Hippocampal formation (tissue), 2 donors: ENCODE results near the gene ANKRD13A.
A peak's percentile ranks its signal among the peaks of the same experiment; 100 is the strongest.

Experiments used
- DNase-seq, 2 donors: peaks; one replicate each; lab custom pipeline; 2025; lab: John Stamatoyannopoulos, UW

The ANKRD13A gene

GRCh38 chr12:109998904-109999648 is at the start of gene ANKRD13A:
ANKRD13A (plus strand) TSS chr12:109999430; CDS start chr12:109999689, 259 bp downstream.
- peak; percentile 89 to 92 for DNase-seq

- no peak for DNase-seq
Observed at GRCh38 chr12:109950625-109951024, 48.6 kb upstream of the ANKRD13A start.

- DNase-seq = no peak
Observed at GRCh38 chr12:109951136-109951535, 48.1 kb upstream of the ANKRD13A start.

- DNase-seq = no peak
Observed at GRCh38 chr12:109951751-109952150, 47.5 kb upstream of the ANKRD13A start.

GRCh38 chr12:109952160-109952858 is 46.9 kb upstream of the ANKRD13A start:
- peak in 1 of 2 donors; percentile 14 for DNase-seq

- no peak for DNase-seq
Observed at GRCh38 chr12:109952873-109953272, 46.4 kb upstream of the ANKRD13A start.

GRCh38 chr12:109953656-109954055 is 45.6 kb upstream of the ANKRD13A start:
- DNase-seq = no peak

- DNase-seq = no peak
Observed at GRCh38 chr12:109958374-109958773, 40.9 kb upstream of the ANKRD13A start.

GRCh38 chr12:109959411-109960093 is 39.7 kb upstream of the ANKRD13A start:
- no peak for DNase-seq

GRCh38 chr12:109961201-109961600 is 38.0 kb upstream of the ANKRD13A start:
- DNase-seq = no peak

- no peak for DNase-seq
Observed at GRCh38 chr12:109961612-109962011, 37.6 kb upstream of the ANKRD13A start.

GRCh38 chr12:109962398-109962797 is 36.8 kb upstream of the ANKRD13A start:
- DNase-seq = no peak

GRCh38 chr12:109963330-109963729 is 35.9 kb upstream of the ANKRD13A start:
- DNase-seq = no peak

GRCh38 chr12:109963743-109964429 is 35.3 kb upstream of the ANKRD13A start:
- no peak for DNase-seq

GRCh38 chr12:109966546-109966945 is 32.7 kb upstream of the ANKRD13A start:
- DNase-seq = no peak

GRCh38 chr12:109967383-109968031 is 31.7 kb upstream of the ANKRD13A start:
- DNase-seq = no peak

- no peak for DNase-seq
Observed at GRCh38 chr12:109968032-109968420, 31.2 kb upstream of the ANKRD13A start.

- no peak for DNase-seq
Observed at GRCh38 chr12:109968801-109969200, 30.4 kb upstream of the ANKRD13A start.

- DNase-seq = no peak
Observed at GRCh38 chr12:109972821-109973220, 26.4 kb upstream of the ANKRD13A start.

GRCh38 chr12:109981311-109981710 is 17.9 kb upstream of the ANKRD13A start:
- DNase-seq = no peak

GRCh38 chr12:109982210-109982609 is 17.0 kb upstream of the ANKRD13A start:
- DNase-seq = no peak
